PC-3 (cell line): ENCODE data around the gene LYVE1. TPM values are rescaled to one million over a fixed set of nuclear protein-coding genes. Genes with fewer than 3 reads are reported as not detected.

Source experiments
- ATAC-seq: fragments of 200-7000 bp; cut with Tn5 transposase; 2 replicates; pipeline ENCODE4 v1.9.1; 2020; ENCODE audit warnings: mild to moderate bottlenecking, moderate library complexity
- BruUV-seq: library from RNA; stranded (reverse); fragments of 400-500 nt; replicated peaks from 2 replicates; lab custom pipeline; 2021; lab: Mats Ljungman, UMichigan
- CTCF ChIA-PET: fragments of 300-600 bp; sonication (Branson Sonifier 250); formaldehyde crosslinking; loops from one replicate; lab custom pipeline; 2022; ENCODE audit warnings: antibody characterized with exemption; lab: Charles Lee
- POLR2A ChIA-PET: fragments of 300-600 bp; sonication (Branson Sonifier 250); formaldehyde crosslinking; loops from one replicate; lab custom pipeline; 2022; ENCODE audit warnings: antibody characterized with exemption; ENCODE audit not compliant: unreplicated experiment; lab: Charles Lee
- DNase-seq: peaks from one replicate; pipeline ENCODE4 v3.0.0-alpha.2; 2015
- H2AFZ ChIP-seq: fragments of 300-600 bp; sonication (generic); 2 replicates; pipeline ENCODE4 v1.6.0; 2016; ENCODE audit warnings: antibody characterized with exemption, low read length
- H3F3A ChIP-seq: fragments of 300-600 bp; sonication (generic); one replicate; pipeline ENCODE4 v1.6.0; 2017; ENCODE audit warnings: antibody characterized with exemption, low read length, control low read depth, mild to moderate bottlenecking; ENCODE audit not compliant: unreplicated experiment
- H3K27ac ChIP-seq: fragments of 300-600 bp; sonication (generic); 2 replicates; pipeline ENCODE4 v1.5.1; 2016; ENCODE audit warnings: mild to moderate bottlenecking, low read length
- H3K27me3 ChIP-seq: fragments of 300-600 bp; sonication (generic); 2 replicates; pipeline ENCODE4 v1.6.1; 2016; ENCODE audit warnings: low read length, mixed read lengths
- H3K36me3 ChIP-seq: fragments of 300-600 bp; sonication (generic); 2 replicates; pipeline ENCODE4 v1.6.1; 2016; ENCODE audit warnings: low read depth, mixed run types, low read length, mixed read lengths
- H3K4me1 ChIP-seq: fragments of 300-600 bp; sonication (generic); 2 replicates; pipeline ENCODE4 v1.5.1; 2016; ENCODE audit warnings: low read length; ENCODE audit not compliant: insufficient read depth
- H3K4me2 ChIP-seq: fragments of 300-600 bp; sonication (generic); 2 replicates; pipeline ENCODE4 v1.6.0; 2016; ENCODE audit warnings: low read length
- H3K4me3 ChIP-seq: fragments of 300-600 bp; sonication (generic); 2 replicates; pipeline ENCODE4 v1.5.1; 2016; ENCODE audit warnings: mild to moderate bottlenecking, low read length, mixed read lengths
- H3K79me2 ChIP-seq: fragments of 300-600 bp; sonication (generic); 2 replicates; pipeline ENCODE4 v1.6.1; 2017; ENCODE audit warnings: low read length, mixed read lengths
- H3K9ac ChIP-seq: fragments of 300-600 bp; sonication (generic); 2 replicates; pipeline ENCODE4 v1.6.0; 2016; ENCODE audit warnings: mild to moderate bottlenecking, low read length
- H3K9me2 ChIP-seq: fragments of 300-600 bp; sonication (generic); replicated peaks from 2 replicates; pipeline ENCODE4 v1.6.1; 2016; ENCODE audit warnings: mixed run types, low read length, mixed read lengths
- H3K9me3 ChIP-seq: fragments of 300-600 bp; sonication (generic); 2 replicates; pipeline ENCODE4 v1.6.1; 2016; ENCODE audit warnings: low read length, mixed read lengths
- H4K20me1 ChIP-seq: fragments of 300-600 bp; sonication (generic); 2 replicates; pipeline ENCODE4 v1.6.1; 2016; ENCODE audit warnings: low read length, mixed read lengths
- CTCF ChIP-seq: fragments of 300-600 bp; sonication (generic); conservative IDR thresholded peaks from 2 replicates; pipeline ENCODE4 v1.5.1; 2017; ENCODE audit warnings: antibody characterized with exemption, low read depth, mild to moderate bottlenecking, low read length
- EZH2 ChIP-seq: fragments of 300-600 bp; sonication (generic); IDR thresholded peaks from one replicate; pipeline ENCODE4 v1.6.1; 2017; ENCODE audit warnings: antibody characterized with exemption, mild to moderate bottlenecking, low read length; ENCODE audit not compliant: unreplicated experiment
- EZH2phosphoT487 ChIP-seq: fragments of 300-600 bp; sonication (generic); IDR thresholded peaks from 2 replicates; pipeline ENCODE4 v1.6.1; 2018; ENCODE audit warnings: mild to moderate bottlenecking, antibody characterized with exemption, low read length, borderline replicate concordance
- intact Hi-C: fragments of 100-400 bp; cut with micrococcal nuclease; formaldehyde crosslinking; loops from 2 replicates; pipeline ENCODE4 v1.9.0; 2023
- total RNA-seq: library from RNA; depleted of rRNA; stranded (reverse); fragments of >200 nt; gene quantifications from 2 replicates; pipeline ENCODE4 v1.2.3, GENCODE V29; 2014

Gene LYVE1
- total RNA-seq, 1 experiment from 2014 or later = not detected

- Histone ChIP-seq H3K9ac (no peak overlapping the region), H3K4me1 (no peaks in the 10 kb centered on the region), H3K9me2 (no peaks in the 10 kb centered on the region), H3K4me2 (no peak overlapping the region), H3K79me2 (no peaks in the 10 kb centered on the region), H2AFZ (no peak overlapping the region), H3K4me3 (no peak overlapping the region), H3F3A (no peaks in the 10 kb centered on the region), H3K27ac (no peak overlapping the region), H3K27me3 (no peaks in the 10 kb centered on the region), H4K20me1 (no peaks in the 10 kb centered on the region), H3K36me3 (no peaks in the 10 kb centered on the region; the same call in 1 of the 2 replicates), H3K9me3 (no peaks in the 10 kb centered on the region)
- peak; percentile 14 for DNase-seq
- intact Hi-C loops = no loop called here
- ATAC-seq = peak; percentile 56
- CTCF ChIA-PET = no interaction called here
- no TSS peak for BruUV-seq
- POLR2A ChIA-PET = no interaction called here
- TF ChIP-seq CTCF (no peak), EZH2 (no peak), EZH2phosphoT487 (no peak)
Measured at GRCh38 chr11:10519630-10520029, 48.8 kb downstream of the LYVE1 start.

DNA sequence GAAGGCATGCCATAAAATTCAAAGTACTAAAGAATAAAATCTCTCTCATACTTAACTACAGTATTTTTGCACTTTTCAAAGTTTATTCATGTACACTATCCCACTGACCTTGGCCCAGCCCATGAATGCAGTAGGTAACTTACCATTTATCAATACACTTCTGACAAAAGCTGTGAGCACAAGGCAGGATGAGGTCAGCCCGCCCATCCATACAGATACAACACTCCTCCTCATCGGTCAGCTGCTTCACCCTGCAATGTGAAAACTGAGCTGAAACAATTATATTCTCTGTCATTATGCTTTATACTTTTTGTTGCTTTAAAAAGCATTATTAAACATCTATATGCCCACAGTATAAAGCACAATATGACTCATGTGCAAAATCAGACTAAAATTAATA is 49.6 kb downstream of the LYVE1 start:
- Histone ChIP-seq H3K9me2 (no peaks in the 10 kb centered on the region), H3K9me3 (no peaks in the 10 kb centered on the region), H3F3A (no peaks in the 10 kb centered on the region), H3K4me2 (no peak overlapping the region), H3K27ac (no peak overlapping the region), H3K4me1 (no peaks in the 10 kb centered on the region), H3K9ac (no peak overlapping the region), H4K20me1 (no peaks in the 10 kb centered on the region), H3K4me3 (no peak overlapping the region), H3K36me3 (no peaks in the 10 kb centered on the region; the same call in 1 of the 2 replicates), H2AFZ (no peak overlapping the region), H3K27me3 (no peaks in the 10 kb centered on the region), H3K79me2 (no peaks in the 10 kb centered on the region)
- ATAC-seq (no peak), DNase-seq (no peak)
- CTCF ChIA-PET = no interaction called here
- POLR2A ChIA-PET = no interaction called here
- no peak for TF ChIP-seq EZH2phosphoT487
- no peak for TF ChIP-seq EZH2
- no peak for TF ChIP-seq CTCF
- intact Hi-C loops = no loop called here
- no TSS peak for BruUV-seq

GRCh38 chr11:10518123-10518522 is 50.3 kb downstream of the LYVE1 start:
- H3K4me2 ChIP-seq = no peak overlapping the region
- CTCF ChIA-PET = no interaction called here
- no peak overlapping the region for H3K9ac ChIP-seq
- H3K27ac ChIP-seq = no peak overlapping the region
- BruUV-seq = no TSS peak
- no peaks in the 10 kb centered on the region; the same call in 1 of the 2 replicates for H3K36me3 ChIP-seq
- POLR2A ChIA-PET = no interaction called here
- ATAC-seq = no peak
- no peaks in the 10 kb centered on the region for H3K4me1 ChIP-seq
- H3K9me2 ChIP-seq = no peaks in the 10 kb centered on the region
- intact Hi-C loops = no loop called here
- H3F3A ChIP-seq = no peaks in the 10 kb centered on the region
- H3K9me3 ChIP-seq = no peaks in the 10 kb centered on the region
- no peaks in the 10 kb centered on the region for H4K20me1 ChIP-seq
- H3K4me3 ChIP-seq = no peak overlapping the region
- H3K27me3 ChIP-seq = no peaks in the 10 kb centered on the region
- no peak for DNase-seq
- TF ChIP-seq CTCF = no peak
- TF ChIP-seq EZH2 = no peak
- no peak for TF ChIP-seq EZH2phosphoT487
- no peaks in the 10 kb centered on the region for H3K79me2 ChIP-seq
- no peak overlapping the region for H2AFZ ChIP-seq
